Spleen (tissue), 11 donors: ENCODE data around the gene TOMM6. TPM values are rescaled to one million over a fixed set of nuclear protein-coding genes. Genes with fewer than 3 reads are reported as not detected.

ENCODE experiments used
- DNase-seq: peaks from one replicate; pipeline ENCODE4 v3.0.0-alpha.2; 2020
- H3K27ac ChIP-seq, 8 donors: fragments of 200-600 bp; sonication (generic) in 7 of 8; 1 replicate in 4 of 8; 2 replicates in 4 of 8; pipeline versions ENCODE4 v1.5.0 to v1.8.0; 2016 to 2021; ENCODE audit warnings: inconsistent platforms in 4 of 8, mild to moderate bottlenecking in 4 of 8, moderate library complexity in 1 of 8
- H3K27me3 ChIP-seq, 7 donors: fragments of 200-600 bp; sonication (generic) in 6 of 7; replicated peaks in 1 of 7; 1 replicate in 4 of 7; 2 replicates in 3 of 7; pipeline versions ENCODE4 v1.5.0 to v1.8.0; 2016 to 2021; ENCODE audit warnings: inconsistent platforms in 3 of 7, mild to moderate bottlenecking in 1 of 7
- H3K36me3 ChIP-seq, 6 donors: fragments of 200-600 bp; sonication (generic) in 5 of 6; 1 replicate in 4 of 6; 2 replicates in 2 of 6; pipeline versions ENCODE4 v1.5.0 to v1.8.0; 2016 to 2021; ENCODE audit warnings: inconsistent platforms in 2 of 6
- H3K4me1 ChIP-seq, 6 donors: fragments of 200-600 bp; sonication (generic) in 5 of 6; 1 replicate in 3 of 6; 2 replicates in 3 of 6; pipeline versions ENCODE4 v1.5.0 to v1.8.0; 2016 to 2021; ENCODE audit warnings: inconsistent platforms in 3 of 6
- H3K4me3 ChIP-seq, 8 donors: fragments of 200-600 bp; sonication (generic) in 7 of 8; 1 replicate in 4 of 8; 2 replicates in 4 of 8; pipeline versions ENCODE4 v1.5.0 to v1.8.0; 2016 to 2021; ENCODE audit warnings: inconsistent platforms in 4 of 8, mild to moderate bottlenecking in 4 of 8, moderate library complexity in 2 of 8
- H3K9me3 ChIP-seq, 8 donors: fragments of 200-600 bp; sonication (generic) in 7 of 8; 1 replicate in 4 of 8; 2 replicates in 4 of 8; pipeline versions ENCODE4 v1.5.0 to v1.8.0; 2016 to 2021; ENCODE audit warnings: inconsistent platforms in 4 of 8
- CTCF ChIP-seq, 11 experiments: fragments of 200-600 bp in 7 of 11; fragments of 450-650 bp in 4 of 11; sonication (generic) in 4 of 11; IDR thresholded peaks in 8 of 11; conservative IDR thresholded peaks in 3 of 11; 1 replicate in 7 of 11; 2 replicates in 4 of 11; pipeline versions ENCODE4 v1.4.0 to v1.8.0; 2016 to 2021; ENCODE audit warnings: antibody characterized with exemption in 11 of 11, inconsistent platforms in 4 of 11, mild to moderate bottlenecking in 1 of 11
- POLR2A ChIP-seq, 3 donors: fragments of 450-650 bp; IDR thresholded peaks; one replicate each; pipeline ENCODE4 v1.5.1; 2017; ENCODE audit warnings: antibody characterized with exemption in 3 of 3, mild to moderate bottlenecking in 1 of 3
- POLR2AphosphoS5 ChIP-seq, 3 donors: sonication (generic); formaldehyde crosslinking; IDR thresholded peaks; one replicate each; pipeline ENCODE4 v1.5.1; 2017; ENCODE audit warnings: antibody characterized with exemption in 3 of 3
- WGBS, 5 donors: extraction: QIAGEN DNeasy Blood & Tissue Kit in 3 of 5; methylation state at CpG; one replicate each; pipeline versions ENCODE4 v1.1.5 to v1.1.7; 2013 to 2018; 5-methylcytosine and 5-hydroxymethylcytosine counted together
- intact Hi-C: fragments of 100-400 bp; cut with DNase I; formaldehyde crosslinking; loops from one replicate; pipeline ENCODE4 v1.15.0; 2023; ENCODE audit warnings: low total_unique reads
- polyA plus RNA-seq, 3 donors: library from polyadenylated mRNA; stranded (reverse); fragments of 200-250 nt; gene quantifications; one replicate each; pipeline ENCODE4 v1.2.1, GENCODE V29; 2013
- total RNA-seq, 7 donors: library from RNA; depleted of rRNA in 3 of 7; stranded (reverse); fragments of >200 nt in 3 of 7; fragmentation: NEBNext Ultra II Directional in 4 of 7; extraction: Animal tissue kit (Norgen Biotek cat#: 25700) in 4 of 7; gene quantifications; one replicate each; pipeline versions ENCODE4 v1.1.0 to v1.2.1, GENCODE V29; 2016 to 2021
- donor health status: healthy with polysubstance abuse.
- donor health status: DM: no; HTN: no; CAD: no; lungs with moderate emphysema.
- donor health status: DM: no; HTN: no; CAD: no.
- donor health status: Bipolar disorder and iron deficiency.
- donor health status: healthy.
- donor health status: DM: no; HTN: no; CAD: no.
- donor health status: DM: yes; HTN: yes; CAD: no.

TOMM6 gene
- total and polyA plus RNA-seq, 10 donors = 110 to 439 (median 137) TPM

GRCh38 chr6:41768545-41769308, 18.8 kb upstream of the TOMM6 start:
- H3K4me3 ChIP-seq = no peak overlapping the region
- no peak for DNase-seq
- H3K27ac ChIP-seq = peak overlapping the region in 1 of 8 donors; percentile 79
- 47 to 59% (median 53%) methylated on average over 10 of the region's 10 CpGs for WGBS, 5 donors
- no peaks in the 10 kb centered on the region for H3K9me3 ChIP-seq
- peaks cover 0 to 49% (median 30%) of the 10 kb centered on the region in 6 donors for H3K36me3 ChIP-seq
- no peak for TF ChIP-seq POLR2AphosphoS5 (IDR thresholded peaks at IDR 0.05)
- intact Hi-C loops = no loop called here
- H3K27me3 ChIP-seq = no peaks in the 10 kb centered on the region
- H3K4me1 ChIP-seq = peaks cover 0 to 38% (median 10%) of the 10 kb centered on the region in 6 donors

- DNase-seq = no peak
- TF ChIP-seq CTCF (IDR thresholded peaks at IDR 0.05 in 8 of 11, conservative IDR thresholded peaks at IDR 0.05 in 3 of 11) (no peak), POLR2A (IDR thresholded peaks at IDR 0.05) (no peak), POLR2AphosphoS5 (IDR thresholded peaks at IDR 0.05) (no peak)
- intact Hi-C loops = no loop called here
- no peak overlapping the region for H3K27ac ChIP-seq
- WGBS, 5 donors = 93 to 99% (median 96%) methylated on average over 8 of the region's 8 CpGs
- H3K9me3 ChIP-seq = no peaks in the 10 kb centered on the region
- H3K36me3 ChIP-seq = peaks cover 0 to 56% (median 37%) of the 10 kb centered on the region in 6 donors
- no peaks in the 10 kb centered on the region for H3K27me3 ChIP-seq
- peaks cover 0 to 38% (median 10%) of the 10 kb centered on the region in 6 donors for H3K4me1 ChIP-seq
- H3K4me3 ChIP-seq = no peak overlapping the region
Observed at GRCh38 chr6:41769376-41769775, 18.1 kb upstream of the TOMM6 start.

GRCh38 chr6:41770381-41771057, 17.0 kb upstream of the TOMM6 start:
- H3K36me3 ChIP-seq = peaks cover 0 to 67% (median 48%) of the 10 kb centered on the region in 6 donors
- no peak for DNase-seq
- H3K9me3 ChIP-seq = no peaks in the 10 kb centered on the region
- H3K27me3 ChIP-seq = no peaks in the 10 kb centered on the region
- WGBS, 5 donors = 91 to 97% (median 94%) methylated on average over 26 to 30 of the region's 30 CpGs
- no peak overlapping the region for H3K27ac ChIP-seq
- intact Hi-C loops = loop anchor here (10.0 kb wide), 1 partner anchor 166 kb away; no protein-coding TSS in a partner anchor
- TF ChIP-seq POLR2AphosphoS5 (IDR thresholded peaks at IDR 0.05) (no peak), CTCF (IDR thresholded peaks at IDR 0.05 in 8 of 11, conservative IDR thresholded peaks at IDR 0.05 in 3 of 11) (no peak), POLR2A (IDR thresholded peaks at IDR 0.05) (no peak)
- H3K4me3 ChIP-seq = no peak overlapping the region
- H3K4me1 ChIP-seq = peaks cover 0 to 38% (median 11%) of the 10 kb centered on the region in 6 donors

- no peak overlapping the region for H3K27ac ChIP-seq
- H3K27me3 ChIP-seq = no peaks in the 10 kb centered on the region
- intact Hi-C loops = loop anchor here (10.0 kb wide), 1 partner anchor 167 kb away; no protein-coding TSS in a partner anchor
- TF ChIP-seq POLR2A (IDR thresholded peaks at IDR 0.05) = no peak
- TF ChIP-seq CTCF (IDR thresholded peaks at IDR 0.05 in 8 of 11, conservative IDR thresholded peaks at IDR 0.05 in 3 of 11) = no peak
- TF ChIP-seq POLR2AphosphoS5 (IDR thresholded peaks at IDR 0.05) = no peak
- H3K4me3 ChIP-seq = no peak overlapping the region
- no peak for DNase-seq
- H3K4me1 ChIP-seq = peaks cover 0 to 42% (median 14%) of the 10 kb centered on the region in 6 donors
- H3K36me3 ChIP-seq = peaks cover 0 to 75% (median 52%) of the 10 kb centered on the region in 6 donors
- H3K9me3 ChIP-seq = no peaks in the 10 kb centered on the region
- 82 to 90% (median 87%) methylated on average over 18 to 29 of the region's 29 CpGs for WGBS, 5 donors
Observed at GRCh38 chr6:41771058-41771983, 16.2 kb upstream of the TOMM6 start.
